ENCODE results near the gene UQCC3. TPM values are rescaled to one million over a fixed set of nuclear protein-coding genes. Genes with fewer than 3 reads are reported as not detected.
A peak's percentile ranks its signal among the peaks of the same experiment; 100 is the strongest.
"Not testable (repeated sequence)": the region's sequence is repeated elsewhere in the genome, so short reads cannot be mapped to it uniquely, and the experiment has no call there.

Gene UQCC3
- 13.9 and 20.2 TPM in 2 replicates for total RNA-seq (2014; rRNA removed; shearing (Covaris generic))
- 10.9 and 25.6 TPM in 2 replicates for polyA plus RNA-seq (2014; cell fraction: nucleus; rRNA removed)

GRCh38 chr11:62671608-62672389 is at the start of gene UQCC3, which contains the start of gene LBHD1:
Gene UQCC3 (plus strand): TSS chr11:62671673. CDS start chr11:62671746, 73 bp downstream.
Gene LBHD1 (minus strand): TSS chr11:62672267. CDS start chr11:62670031, 2,236 bp downstream.
- peak; percentile 67 for DNase-seq (ENCODE audit: extremely low read depth, low read depth)

- no peak for DNase-seq (ENCODE audit: extremely low read depth, low read depth)
Measured at GRCh38 chr11:62622476-62623089, 48.9 kb upstream of the UQCC3 start.

GRCh38 chr11:62627713-62628112 is 43.8 kb upstream of the UQCC3 start:
- no peak for DNase-seq (ENCODE audit: extremely low read depth, low read depth)

- no peak for DNase-seq (ENCODE audit: extremely low read depth, low read depth)
Measured at GRCh38 chr11:62632492-62632891, 39.0 kb upstream of the UQCC3 start.

- no peak for DNase-seq (ENCODE audit: extremely low read depth, low read depth)
Measured at GRCh38 chr11:62644220-62644619, 27.3 kb upstream of the UQCC3 start.

GRCh38 chr11:62645671-62645945 is 25.9 kb upstream of the UQCC3 start:
- no peak for DNase-seq (ENCODE audit: extremely low read depth, low read depth)

GRCh38 chr11:62645946-62646824 is 25.3 kb upstream of the UQCC3 start, which contains the start of gene GANAB:
Gene GANAB (minus strand): TSS chr11:62646613. CDS start chr11:62646599, 14 bp downstream.
- peak; percentile 95 for DNase-seq (ENCODE audit: extremely low read depth, low read depth)

- no peak for DNase-seq (ENCODE audit: extremely low read depth, low read depth)
Measured at GRCh38 chr11:62646825-62647608, 24.5 kb upstream of the UQCC3 start.

GRCh38 chr11:62647609-62648005 is 23.9 kb upstream of the UQCC3 start:
- no peak for DNase-seq (ENCODE audit: extremely low read depth, low read depth)

GRCh38 chr11:62648185-62648966 is 23.1 kb upstream of the UQCC3 start:
- DNase-seq (ENCODE audit: extremely low read depth, low read depth): no peak

- DNase-seq (ENCODE audit: extremely low read depth, low read depth): no peak
Measured at GRCh38 chr11:62648967-62649364, 22.5 kb upstream of the UQCC3 start.

- no peak for DNase-seq (ENCODE audit: extremely low read depth, low read depth)
Measured at GRCh38 chr11:62649486-62649885, 22.0 kb upstream of the UQCC3 start.

- DNase-seq (ENCODE audit: extremely low read depth, low read depth): not testable (repeated sequence)
Measured at GRCh38 chr11:62650283-62650682, 21.2 kb upstream of the UQCC3 start.

GRCh38 chr11:62652161-62653006 is 19.1 kb upstream of the UQCC3 start:
- no peak for DNase-seq (ENCODE audit: extremely low read depth, low read depth)

GRCh38 chr11:62654297-62654696 is 17.2 kb upstream of the UQCC3 start:
- no peak for DNase-seq (ENCODE audit: extremely low read depth, low read depth)

GRCh38 chr11:62656796-62657429 is 14.6 kb upstream of the UQCC3 start:
- no peak for DNase-seq (ENCODE audit: extremely low read depth, low read depth)

- no peak for DNase-seq (ENCODE audit: extremely low read depth, low read depth)
Measured at GRCh38 chr11:62664405-62665074, 6.9 kb upstream of the UQCC3 start.
